ENCODE measurements around the gene TMEM106A. TPM values are rescaled to one million over a fixed set of nuclear protein-coding genes. Genes with fewer than 3 reads are reported as not detected.
A peak's percentile ranks its signal among the peaks of the same experiment; 100 is the strongest.

The TMEM106A gene
- total and polyA plus RNA-seq, 2 of the 13 experiments (the other 11 are each of a cell fraction or from before 2014, with no cell fraction given) = 16.9 to 35.9 TPM

DNA sequence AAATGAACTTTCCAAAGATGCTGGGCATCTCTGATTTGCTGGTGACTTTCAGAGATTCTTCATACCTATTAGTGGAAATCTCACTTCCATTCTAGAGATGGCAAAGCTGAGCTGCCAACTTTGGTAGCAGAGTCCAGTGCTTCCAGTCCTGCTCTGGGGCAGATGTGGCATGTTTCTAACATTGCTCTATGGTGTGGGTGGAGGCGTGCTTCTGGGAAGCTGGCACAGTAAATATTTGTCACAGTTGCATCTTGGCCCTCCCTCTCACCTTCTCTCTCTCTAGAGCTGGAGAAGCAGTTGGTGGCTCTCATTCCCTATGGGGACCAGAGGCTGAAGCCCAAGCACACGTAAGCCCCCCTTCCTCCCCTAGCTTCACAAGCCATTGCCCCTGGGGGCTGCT lies 1.9 kb downstream of the TMEM106A start (continued):
- no peak for TF ChIP-seq ARID3A (IDR thresholded peaks at IDR 0.05; ENCODE audit: low read depth, low read length)
- TF ChIP-seq HOXA7 (CRISPR knock-in tag; IDR thresholded peaks at IDR 0.05) = no peak
- TF ChIP-seq HES4 (CRISPR knock-in tag; IDR thresholded peaks at IDR 0.05; ENCODE audit: borderline replicate concordance) = no peak
- no peak for TF ChIP-seq ZNF296 (CRISPR knock-in tag; conservative IDR thresholded peaks at IDR 0.05)
- TF ChIP-seq RXRB (CRISPR knock-in tag; IDR thresholded peaks at IDR 0.05; ENCODE audit: borderline replicate concordance) = 0 out of 2 replicates have a peak, but pooled peaks have one; percentile 2
- no peak for TF ChIP-seq MZF1 (CRISPR knock-in tag; IDR thresholded peaks at IDR 0.05; ENCODE audit: borderline replicate concordance)
- no peak for TF ChIP-seq NFYB (CRISPR knock-in tag; IDR thresholded peaks at IDR 0.05)
- TF ChIP-seq ZNF670 (CRISPR knock-in tag; IDR thresholded peaks at IDR 0.05; ENCODE audit: borderline replicate concordance) = no peak
- TF ChIP-seq GTF3A (CRISPR knock-in tag; conservative IDR thresholded peaks at IDR 0.05) = no peak
- no peak for TF ChIP-seq SOX6 (IDR thresholded peaks at IDR 0.05)
- no peak for TF ChIP-seq SOX6 (CRISPR knock-in tag; IDR thresholded peaks at IDR 0.05)
- TF ChIP-seq HNRNPL (IDR thresholded peaks at IDR 0.05; ENCODE audit: low read depth, low read length) = no peak
- TF ChIP-seq NPAS2 (CRISPR knock-in tag; IDR thresholded peaks at IDR 0.05; ENCODE audit: borderline replicate concordance) = no peak
- TF ChIP-seq, protein P1, sequence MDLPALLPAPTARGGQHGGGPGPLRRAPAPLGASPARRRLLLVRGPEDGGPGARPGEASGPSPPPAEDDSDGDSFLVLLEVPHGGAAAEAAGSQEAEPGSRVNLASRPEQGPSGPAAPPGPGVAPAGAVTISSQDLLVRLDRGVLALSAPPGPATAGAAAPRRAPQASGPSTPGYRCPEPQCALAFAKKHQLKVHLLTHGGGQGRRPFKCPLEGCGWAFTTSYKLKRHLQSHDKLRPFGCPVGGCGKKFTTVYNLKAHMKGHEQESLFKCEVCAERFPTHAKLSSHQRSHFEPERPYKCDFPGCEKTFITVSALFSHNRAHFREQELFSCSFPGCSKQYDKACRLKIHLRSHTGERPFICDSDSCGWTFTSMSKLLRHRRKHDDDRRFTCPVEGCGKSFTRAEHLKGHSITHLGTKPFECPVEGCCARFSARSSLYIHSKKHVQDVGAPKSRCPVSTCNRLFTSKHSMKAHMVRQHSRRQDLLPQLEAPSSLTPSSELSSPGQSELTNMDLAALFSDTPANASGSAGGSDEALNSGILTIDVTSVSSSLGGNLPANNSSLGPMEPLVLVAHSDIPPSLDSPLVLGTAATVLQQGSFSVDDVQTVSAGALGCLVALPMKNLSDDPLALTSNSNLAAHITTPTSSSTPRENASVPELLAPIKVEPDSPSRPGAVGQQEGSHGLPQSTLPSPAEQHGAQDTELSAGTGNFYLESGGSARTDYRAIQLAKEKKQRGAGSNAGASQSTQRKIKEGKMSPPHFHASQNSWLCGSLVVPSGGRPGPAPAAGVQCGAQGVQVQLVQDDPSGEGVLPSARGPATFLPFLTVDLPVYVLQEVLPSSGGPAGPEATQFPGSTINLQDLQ (CRISPR knock-in tag; IDR thresholded peaks at IDR 0.05) = no peak
- no peak for TF ChIP-seq GMEB2 (CRISPR knock-in tag; IDR thresholded peaks at IDR 0.05; ENCODE audit: low read depth)

Data from HepG2 (cell line).